NCI-H345 treated with DMSO at 0.1 percent for 48 hours (cell line): Measurements from ENCODE around the gene ISYNA1.
"Not testable (repeated sequence)": the region's sequence is repeated elsewhere in the genome, so short reads cannot be mapped to it uniquely, and the experiment has no call there.

Experiments
- DNase-seq: peaks from one replicate; lab custom pipeline; 2025; ENCODE audit not compliant: unreplicated experiment; lab: John Stamatoyannopoulos, UW

Gene ISYNA1

DNA sequence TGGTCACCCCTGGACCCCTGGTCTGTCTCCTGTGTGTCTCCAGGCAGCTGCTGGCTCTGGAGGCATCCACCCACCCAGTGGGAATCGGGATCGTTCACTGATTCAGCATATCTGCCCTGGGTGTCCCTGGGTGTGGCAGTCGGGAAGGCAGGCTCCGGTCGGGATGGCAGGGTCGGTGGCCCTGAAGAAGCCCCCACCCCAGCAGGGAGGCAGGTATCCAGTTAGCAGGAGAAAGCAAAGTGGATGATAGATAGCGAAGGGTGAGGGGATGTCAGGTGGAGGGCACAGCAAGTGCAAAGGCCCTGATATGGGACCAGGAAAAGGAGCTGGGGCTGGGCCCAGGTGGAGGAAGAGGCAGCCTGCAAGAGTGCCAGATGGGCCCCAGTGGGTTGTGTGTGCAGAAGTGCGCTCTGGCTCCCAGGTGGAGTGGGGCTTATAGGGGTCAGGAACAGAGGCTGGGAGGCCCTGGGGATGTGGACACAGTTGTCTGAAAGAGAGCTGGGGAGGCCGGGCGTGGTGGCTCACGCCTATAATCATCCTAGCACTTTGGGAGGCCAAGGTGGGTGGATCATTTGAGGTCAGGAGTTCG lies 16.5 kb downstream of the ISYNA1 start:
- no peak for DNase-seq

DNA sequence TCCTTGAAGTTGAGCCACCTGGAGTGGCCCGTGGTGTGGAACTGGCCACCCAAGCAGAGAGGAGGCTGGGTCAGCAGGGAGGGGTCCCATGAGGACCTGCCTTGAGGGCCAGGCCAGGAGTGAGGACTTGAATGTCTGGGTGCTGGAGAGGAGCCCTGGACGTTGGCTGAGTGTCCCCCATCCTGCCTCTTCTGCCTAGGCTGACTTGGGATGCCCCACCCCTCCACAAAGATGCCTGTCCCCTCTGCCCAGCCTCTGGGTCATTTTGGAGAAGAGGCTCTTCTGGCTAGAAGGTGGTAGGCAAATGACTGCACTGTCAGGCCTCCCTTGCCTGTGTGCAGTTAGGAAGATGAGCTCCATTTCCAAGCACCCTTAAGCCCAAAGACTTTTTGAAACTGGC lies 17.0 kb downstream of the ISYNA1 start:
- no peak for DNase-seq

DNA sequence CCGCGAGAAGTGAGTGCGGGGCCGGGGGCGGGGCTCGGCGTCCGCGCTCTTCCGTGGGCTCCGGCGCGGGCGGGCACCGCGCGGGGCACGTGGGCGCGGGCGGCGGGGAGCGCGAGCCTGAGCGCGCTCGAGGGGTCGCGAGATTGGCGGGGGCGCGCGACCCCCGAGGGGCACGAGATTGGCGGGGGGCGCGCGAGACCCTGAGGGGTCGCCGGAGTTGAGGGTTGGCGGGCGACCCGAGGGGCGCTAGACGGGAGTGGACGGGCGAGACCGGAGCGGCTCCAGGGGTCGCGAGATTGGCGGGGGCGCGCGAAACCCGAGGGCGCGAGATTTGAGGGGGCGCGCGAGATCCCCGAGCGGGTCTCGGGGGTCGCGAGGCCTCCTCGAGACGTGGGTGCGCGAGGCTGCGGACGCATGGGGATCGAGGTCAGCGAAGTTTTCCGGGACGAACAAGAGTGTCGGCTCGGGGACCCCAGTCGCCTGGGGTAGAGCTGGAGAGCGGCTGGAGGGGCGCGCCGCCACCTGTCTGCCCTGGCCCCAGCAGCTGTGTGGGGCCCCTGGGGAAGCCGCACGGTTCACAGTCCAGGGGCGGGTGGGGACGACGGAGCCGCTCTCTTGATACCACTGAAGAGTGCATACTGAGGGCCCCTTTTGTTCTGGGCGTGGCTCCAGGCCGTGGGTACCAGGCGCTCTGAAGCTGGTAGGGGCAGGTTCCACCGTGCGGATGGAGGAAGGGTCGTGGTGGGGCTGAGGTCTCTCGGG lies 18.1 kb downstream of the ISYNA1 start:
- no peak for DNase-seq

DNA sequence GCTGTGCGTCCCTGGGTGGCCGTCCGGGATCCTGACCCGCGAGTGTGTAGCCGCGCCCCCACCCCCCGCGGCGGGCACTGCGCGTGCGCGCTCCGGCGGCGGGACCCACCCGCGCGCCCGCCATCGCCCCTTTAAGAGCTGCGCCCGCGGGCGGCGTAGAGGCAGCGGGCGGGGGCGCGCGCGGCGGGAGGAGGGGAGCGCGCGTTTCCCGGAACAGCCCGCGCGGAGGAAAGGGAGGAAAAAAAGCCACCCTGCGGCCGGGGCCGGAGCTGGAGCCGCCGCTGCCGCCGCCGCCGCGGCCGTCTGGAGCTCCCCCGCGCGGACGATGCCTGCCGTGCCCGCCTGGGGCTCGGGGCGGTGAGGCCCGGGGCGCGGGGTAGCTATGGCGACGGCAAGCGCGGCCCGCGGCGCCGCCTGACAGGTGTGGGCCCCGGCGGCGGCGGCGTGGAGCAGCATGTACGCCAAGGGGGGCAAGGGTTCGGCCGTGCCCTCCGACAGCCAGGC lies 18.7 kb downstream of the ISYNA1 start, which contains the start of gene SSBP4:
Gene SSBP4 (plus strand): TSS at position 204 of the 504 bp plus-strand sequence. CDS start 251 bp downstream, at position 455.
- peak; percentile 15 for DNase-seq

DNA sequence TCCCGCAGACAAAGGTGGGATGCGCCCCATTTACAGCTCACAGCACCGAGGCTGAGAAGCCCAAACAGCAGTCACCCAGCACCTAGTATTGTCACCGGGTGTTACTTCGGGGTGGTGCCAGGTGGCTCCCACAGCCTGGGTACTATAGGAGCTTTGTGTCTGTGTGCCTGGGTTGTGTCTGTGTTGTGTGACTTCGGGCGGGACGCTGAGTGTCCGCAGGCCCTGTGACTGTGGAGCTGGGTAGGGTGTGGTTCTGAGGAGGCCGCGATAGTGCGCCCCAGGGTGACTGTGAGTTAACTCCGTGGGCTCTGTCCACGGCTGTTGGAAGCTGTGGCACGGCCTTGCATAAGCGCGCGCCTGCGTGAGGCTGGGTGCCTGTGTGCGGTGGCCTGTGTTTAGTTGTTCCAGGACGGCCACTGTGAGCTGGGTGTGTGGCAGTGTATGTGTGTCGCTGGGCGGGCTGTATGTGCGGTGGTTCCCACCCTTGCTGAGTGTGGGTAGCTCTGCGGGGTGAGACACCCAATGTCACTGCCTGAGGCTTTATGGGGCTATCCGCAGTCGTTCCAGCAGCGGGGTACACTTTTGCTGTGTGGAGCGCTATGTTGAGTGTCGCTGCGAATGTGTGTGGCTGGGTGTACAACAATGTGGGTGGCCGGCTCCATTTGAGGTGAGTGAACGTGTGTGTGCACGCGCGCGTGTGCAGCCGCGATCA lies 19.3 kb downstream of the ISYNA1 start:
- DNase-seq = no peak

DNA sequence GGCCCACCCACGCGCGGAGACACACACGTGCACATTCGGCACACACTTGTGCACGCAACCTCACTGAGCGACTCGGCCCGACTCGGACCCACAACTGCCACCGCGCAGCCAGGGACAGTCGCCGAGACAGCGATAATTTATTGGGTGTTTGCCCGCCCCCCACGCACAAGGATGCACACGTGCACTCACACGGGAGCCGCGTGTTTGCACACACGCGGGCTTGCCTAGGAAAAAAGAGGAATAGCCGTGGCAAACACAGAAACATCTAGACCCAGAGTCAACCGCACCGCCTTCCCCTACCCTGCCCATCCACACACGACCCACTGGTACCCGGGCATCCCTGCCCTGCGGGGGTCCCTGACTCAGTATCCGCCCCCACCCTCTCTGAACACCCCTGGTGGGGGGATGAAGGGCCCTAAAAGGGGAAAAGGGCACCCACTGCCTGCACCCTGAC lies 19.9 kb downstream of the ISYNA1 start:
- no peak for DNase-seq

DNA sequence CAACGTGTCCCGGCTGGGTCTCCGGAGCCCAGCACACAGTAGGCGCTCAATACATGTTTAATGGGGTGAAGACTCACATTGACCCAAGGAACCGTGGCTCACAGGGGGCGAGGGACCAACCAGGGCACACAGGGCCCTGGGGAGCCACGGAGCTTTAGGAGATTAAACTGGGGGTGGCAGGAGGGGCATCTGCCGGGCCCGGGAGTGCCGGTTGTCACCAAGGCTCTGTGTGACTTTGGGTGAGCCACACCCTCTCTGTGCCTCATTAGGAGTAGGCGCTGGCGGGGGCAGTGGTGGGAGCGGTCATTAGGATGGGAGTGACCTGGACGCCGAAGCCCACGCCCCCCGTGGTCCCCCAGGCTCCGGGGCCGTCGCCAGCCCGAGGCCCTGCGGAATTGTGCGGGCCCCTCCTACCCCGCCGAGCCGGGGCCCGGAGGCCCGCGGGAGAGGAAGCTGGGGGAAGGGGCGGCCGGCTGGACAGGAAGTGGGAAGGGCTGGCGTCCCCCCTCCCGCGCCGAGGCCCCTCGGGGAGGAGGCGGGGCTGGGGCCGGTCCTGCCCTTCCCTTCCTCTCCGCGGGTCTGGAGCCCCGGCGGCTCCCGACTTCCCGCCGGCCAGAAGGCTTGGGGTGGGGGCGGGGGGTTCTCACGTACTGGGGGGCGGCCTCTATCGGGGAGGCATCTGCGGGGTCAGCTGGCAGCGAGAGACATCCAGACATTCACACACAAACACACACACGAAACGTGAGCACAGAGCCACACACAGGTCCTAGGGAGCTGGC lies 20.5 kb downstream of the ISYNA1 start:
- no peak for DNase-seq

DNA sequence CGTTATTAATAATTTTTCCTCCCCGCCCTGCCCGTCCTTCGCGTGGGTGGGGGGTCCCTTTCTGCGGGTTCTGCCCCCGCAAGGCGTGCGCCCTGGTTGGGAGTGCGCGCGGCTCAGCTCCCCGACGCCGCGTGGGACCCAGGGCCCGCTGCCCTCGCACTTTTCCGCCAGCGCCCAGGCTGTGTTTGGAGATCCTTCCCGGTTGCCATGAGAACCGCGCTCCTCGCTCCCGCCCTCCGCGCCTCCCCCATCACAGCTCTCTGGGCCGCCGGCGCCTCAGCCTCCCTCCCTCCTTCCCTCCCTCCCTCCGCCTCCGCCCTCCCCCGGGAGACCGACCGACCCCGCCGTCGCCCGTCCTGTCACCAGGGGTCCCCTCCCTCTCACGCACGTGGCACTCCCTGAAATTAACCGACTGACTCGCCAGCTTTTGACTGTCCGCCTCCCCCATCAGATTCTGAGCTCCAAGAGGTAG lies 21.1 kb downstream of the ISYNA1 start:
- peak; percentile 28 for DNase-seq

DNA sequence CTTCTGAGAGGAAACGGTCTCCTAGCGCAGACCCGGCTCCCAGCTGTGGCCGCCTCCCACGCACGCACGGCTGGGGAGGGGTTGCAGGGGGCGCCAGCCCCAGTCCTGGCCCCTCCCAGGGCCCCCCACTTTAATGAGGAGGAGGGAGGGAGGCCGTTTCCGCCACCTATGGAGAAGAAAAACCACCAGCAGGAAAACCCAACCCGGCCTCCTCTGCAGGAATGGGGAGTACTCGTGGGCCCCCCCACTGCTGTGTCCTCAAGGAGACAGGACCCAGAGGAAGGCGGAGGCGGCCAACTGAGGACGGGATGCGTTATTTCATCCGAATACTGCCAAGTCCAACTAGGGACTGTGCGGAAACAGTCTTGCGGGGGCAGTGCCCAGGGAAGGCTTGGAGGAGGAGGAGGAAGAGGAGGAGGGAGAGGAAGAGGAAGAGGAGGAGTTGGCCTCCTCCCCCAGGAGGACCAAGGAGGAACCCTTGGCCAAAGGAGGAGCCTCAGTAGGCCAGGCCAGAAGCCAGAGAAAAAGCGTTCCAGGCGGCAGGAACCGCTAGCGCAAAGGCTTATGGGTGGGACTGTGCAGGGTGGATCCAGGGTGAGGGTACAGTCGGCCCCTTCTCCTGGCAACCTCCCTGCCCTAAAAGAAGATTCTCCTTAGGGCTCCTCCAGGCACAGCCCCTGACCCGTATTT lies 22.6 kb downstream of the ISYNA1 start:
- DNase-seq = no peak

DNA sequence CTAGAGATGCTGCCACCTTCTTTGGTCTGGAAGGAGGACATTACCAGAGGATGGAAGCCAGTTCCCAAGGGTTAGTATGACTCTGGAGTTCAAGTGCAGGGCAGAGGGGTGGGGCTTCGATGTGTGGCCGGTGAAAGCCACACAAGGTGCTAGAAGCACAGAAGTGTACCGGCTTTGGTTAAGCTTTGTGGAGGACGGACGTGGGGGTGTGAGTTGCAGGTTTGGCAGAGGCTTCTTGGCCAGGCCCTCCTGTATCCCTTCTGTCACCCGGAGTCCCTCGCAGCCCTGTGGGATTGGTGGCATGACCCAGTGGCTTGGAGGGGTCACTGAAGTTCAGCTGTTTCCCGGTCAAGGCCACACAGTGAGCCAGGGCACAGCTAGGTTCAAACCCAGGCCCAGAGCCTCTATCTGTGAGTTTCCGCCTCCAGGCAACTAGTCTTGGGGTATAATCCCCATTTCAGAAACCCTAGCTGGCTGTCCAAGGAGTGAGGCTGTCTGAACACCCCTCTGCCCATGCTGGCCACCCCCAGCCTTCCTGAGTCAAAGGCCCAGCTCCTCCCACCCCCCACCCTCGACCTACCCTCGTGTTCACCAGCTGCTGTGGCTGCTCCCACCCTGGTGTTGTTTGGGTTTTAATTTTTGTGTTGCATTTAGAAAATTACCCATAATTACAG lies 23.3 kb downstream of the ISYNA1 start:
- DNase-seq = no peak

DNA sequence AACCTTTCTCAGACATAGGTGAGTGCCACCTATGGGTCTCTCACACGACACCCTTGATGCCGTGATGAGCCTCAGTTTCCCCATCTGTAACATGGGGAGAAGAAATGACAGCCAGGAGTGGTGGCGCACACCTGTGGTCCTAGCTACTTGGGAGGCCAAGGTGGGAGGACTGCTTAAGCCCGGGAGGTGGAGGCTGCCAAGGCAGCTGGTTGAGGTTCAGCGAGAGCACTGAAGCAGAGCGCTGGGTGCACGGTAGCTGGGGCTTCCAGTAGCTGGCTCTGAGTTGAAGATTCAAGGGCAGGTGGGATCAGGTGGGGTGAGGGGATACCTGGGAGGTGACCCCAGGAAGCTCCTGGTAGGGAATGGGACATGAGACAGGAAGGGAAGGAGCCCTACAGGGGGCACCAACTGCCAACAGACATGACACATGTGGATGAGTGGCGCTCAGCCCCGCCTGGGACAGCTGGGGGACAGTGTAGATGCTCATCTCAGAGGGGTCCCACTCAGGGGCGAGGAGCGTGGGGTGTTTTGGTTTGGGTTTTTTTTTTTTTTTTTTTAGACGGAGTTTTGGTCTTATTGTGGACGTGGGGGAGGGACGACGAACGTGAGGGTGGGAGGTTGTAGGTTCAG lies 25.2 kb downstream of the ISYNA1 start:
- DNase-seq = no peak

DNA sequence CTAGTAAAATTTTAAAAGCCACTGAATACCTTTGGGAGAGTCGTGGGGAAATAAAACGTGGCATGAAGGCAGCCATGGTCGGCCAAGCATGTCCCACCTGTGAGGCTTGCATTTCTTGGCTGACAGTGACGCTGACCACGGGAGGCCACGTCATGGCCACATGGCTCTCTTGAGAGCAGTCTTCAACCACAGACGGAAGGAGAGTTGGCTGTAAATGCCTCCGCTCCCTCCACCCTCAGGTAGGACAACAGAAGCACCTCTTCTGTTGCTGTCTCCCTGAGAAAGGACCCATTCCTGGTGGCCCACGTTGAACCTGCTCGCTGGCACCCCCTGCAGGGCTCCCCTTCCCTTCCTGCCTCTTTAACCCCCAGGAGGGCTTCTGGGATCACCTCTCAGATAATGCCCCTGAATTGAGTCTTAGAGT lies 29.9 kb downstream of the ISYNA1 start:
- DNase-seq = no peak

DNA sequence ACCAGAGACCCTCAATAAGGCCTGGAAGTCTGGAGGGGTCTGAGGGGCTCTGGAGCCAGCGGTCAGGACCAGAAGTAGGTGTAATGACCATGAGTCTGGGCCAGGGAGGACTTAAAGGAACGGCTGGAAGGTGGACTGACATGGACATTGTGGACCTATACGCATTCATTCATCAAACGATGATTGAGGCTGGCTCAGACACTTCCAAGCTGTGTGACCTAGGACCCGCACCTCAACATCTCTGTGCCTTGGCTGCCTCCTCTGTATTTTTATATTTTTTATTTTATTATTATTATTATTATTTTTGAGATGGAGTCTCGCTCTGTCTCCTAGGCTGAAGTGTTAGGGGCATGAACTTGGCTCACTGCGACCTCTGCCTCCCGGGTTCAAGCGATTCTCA lies 31.2 kb downstream of the ISYNA1 start:
- DNase-seq = no peak

DNA sequence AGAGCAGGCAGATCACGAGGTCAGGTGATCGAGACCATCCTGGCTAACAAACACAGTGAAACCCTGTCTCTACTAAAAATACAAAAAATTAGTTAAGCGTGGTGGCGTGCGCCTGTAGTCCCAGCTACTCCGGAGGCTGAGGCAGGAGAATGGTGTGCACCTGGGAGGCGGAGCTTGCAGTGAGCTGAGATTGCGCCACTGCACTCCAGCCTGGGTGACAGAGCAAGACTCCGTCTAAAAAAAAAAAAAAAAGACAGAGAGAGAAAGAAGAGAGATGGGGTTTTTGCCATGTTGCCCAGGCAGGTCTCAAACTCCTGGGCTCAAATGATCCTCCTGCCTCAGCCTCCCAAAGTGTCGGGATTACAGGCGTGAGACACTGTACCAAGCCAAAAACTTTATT lies 32.2 kb downstream of the ISYNA1 start:
- not testable (repeated sequence) for DNase-seq

DNA sequence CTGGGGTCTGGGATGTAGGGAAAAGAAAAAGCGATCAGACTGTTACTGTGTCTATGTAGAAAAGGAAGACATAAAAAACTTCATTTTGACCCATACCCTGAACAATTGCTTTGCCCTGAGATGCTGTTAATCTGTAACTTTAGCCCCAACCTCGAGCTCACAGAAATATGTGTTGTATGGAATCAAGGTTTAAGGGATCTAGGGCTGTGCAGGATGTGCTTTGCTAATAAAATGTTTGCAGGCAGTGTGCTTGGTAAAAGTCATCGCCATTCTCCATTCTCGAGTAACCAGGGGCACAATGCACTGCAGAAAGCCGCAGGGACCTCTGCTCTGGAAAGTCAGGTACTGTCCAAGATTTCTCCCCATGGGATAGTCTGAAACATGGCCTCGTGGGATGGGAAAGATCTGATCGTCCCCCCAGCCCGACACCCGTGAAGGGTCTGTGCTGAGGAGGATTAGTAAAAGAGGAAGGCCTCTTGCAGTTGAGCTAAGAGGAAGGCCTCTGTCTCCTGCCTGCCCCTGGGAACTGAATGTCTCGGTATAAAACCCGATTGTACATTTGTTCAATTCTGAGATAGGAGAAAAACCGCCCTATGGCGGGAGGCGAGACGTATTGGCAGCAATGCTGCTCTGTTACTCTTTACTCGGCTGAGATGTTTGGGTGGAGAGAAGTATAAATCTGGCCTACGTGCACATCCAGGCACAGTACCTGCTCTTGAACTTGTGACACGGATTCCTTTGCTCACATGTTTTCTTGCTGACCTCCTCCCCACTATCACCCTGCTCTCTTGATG lies 35.3 kb downstream of the ISYNA1 start:
- DNase-seq = not testable (repeated sequence)

DNA sequence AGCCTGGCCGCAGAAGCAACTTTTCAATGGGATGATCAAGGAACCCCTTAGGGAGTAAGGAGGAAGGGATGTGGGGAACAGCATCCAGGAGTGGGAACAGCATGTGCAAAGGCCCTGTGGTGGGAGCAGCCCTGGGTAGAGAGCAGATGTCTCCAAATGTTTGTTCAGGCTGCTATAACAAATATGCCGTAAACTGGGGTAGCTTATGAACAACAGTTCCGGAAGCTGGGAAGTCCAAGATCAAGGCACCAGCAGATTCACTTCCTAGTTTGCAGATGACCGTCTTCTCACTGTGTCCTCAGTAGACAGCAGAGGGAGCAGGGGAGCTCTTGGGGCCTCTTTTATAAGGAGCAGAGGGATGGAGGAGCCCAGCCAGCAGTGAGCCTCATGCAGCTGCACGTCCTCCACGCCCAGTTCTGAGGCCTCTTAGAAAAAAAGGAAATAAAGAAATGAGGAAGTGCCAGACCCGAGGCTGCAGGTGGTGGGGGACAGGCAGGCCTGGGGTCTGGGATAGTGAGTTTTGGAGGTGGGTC lies 36.3 kb downstream of the ISYNA1 start:
- no peak for DNase-seq

DNA sequence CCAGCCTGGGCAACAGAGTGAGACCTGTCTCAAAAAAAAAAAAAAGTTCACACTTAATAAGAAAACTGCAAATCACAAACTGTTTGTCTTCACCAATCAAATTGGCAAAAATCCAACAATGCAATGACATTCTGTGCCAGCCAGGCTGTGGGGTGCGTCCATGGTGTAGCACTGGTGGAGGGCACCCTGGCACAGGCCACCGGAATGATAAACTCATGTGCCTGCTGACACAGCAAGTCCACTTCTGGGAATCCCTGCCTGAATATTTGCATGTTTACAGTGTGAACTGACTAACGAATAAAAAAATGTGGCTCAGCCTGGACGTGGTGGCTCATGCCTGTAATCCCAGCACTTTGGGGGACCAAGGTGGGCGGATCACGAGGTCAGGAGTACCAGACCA lies 38.9 kb downstream of the ISYNA1 start:
- DNase-seq = no peak
